HG02885 (cell line): ENCODE measurements around the gene ADGRB3.

Experiments
- ATAC-seq: cut with Tn5 transposase; IDR thresholded peaks from one replicate; pipeline ENCODE4 v1.9.1; 2021; ENCODE audit warnings: mild to moderate bottlenecking; ENCODE audit not compliant: unreplicated experiment, poor library complexity

The ADGRB3 gene

GRCh38 chr6:68695838-68696237 lies 60.8 kb downstream of the ADGRB3 start:
- ATAC-seq = no peak

- no peak for ATAC-seq
Measured at GRCh38 chr6:68697394-68697793, 62.3 kb downstream of the ADGRB3 start.

- ATAC-seq = no peak
Measured at GRCh38 chr6:68701159-68701558, 66.1 kb downstream of the ADGRB3 start.

GRCh38 chr6:68704485-68704884 lies 69.4 kb downstream of the ADGRB3 start:
- ATAC-seq = no peak

- no peak for ATAC-seq
Measured at GRCh38 chr6:68709091-68709490, 74.0 kb downstream of the ADGRB3 start.

GRCh38 chr6:68709882-68710281 lies 74.8 kb downstream of the ADGRB3 start:
- ATAC-seq = no peak

GRCh38 chr6:68710496-68710895 lies 75.4 kb downstream of the ADGRB3 start:
- no peak for ATAC-seq

- no peak for ATAC-seq
Measured at GRCh38 chr6:68710916-68711315, 75.8 kb downstream of the ADGRB3 start.

GRCh38 chr6:68711386-68712000 lies 76.4 kb downstream of the ADGRB3 start:
- no peak for ATAC-seq

GRCh38 chr6:68716620-68717019 lies 81.5 kb downstream of the ADGRB3 start:
- no peak for ATAC-seq

GRCh38 chr6:68718385-68719073 lies 83.4 kb downstream of the ADGRB3 start:
- ATAC-seq = no peak

- no peak for ATAC-seq
Measured at GRCh38 chr6:68719761-68720160, 84.7 kb downstream of the ADGRB3 start.

GRCh38 chr6:68722891-68723527 lies 87.9 kb downstream of the ADGRB3 start:
- no peak for ATAC-seq

GRCh38 chr6:68724060-68724459 lies 89.0 kb downstream of the ADGRB3 start:
- no peak for ATAC-seq

- no peak for ATAC-seq
Measured at GRCh38 chr6:68726337-68726736, 91.3 kb downstream of the ADGRB3 start.

GRCh38 chr6:68726992-68727391 lies 91.9 kb downstream of the ADGRB3 start:
- ATAC-seq = no peak

GRCh38 chr6:68727699-68728098 lies 92.6 kb downstream of the ADGRB3 start:
- ATAC-seq = no peak

GRCh38 chr6:68728159-68728979 lies 93.3 kb downstream of the ADGRB3 start:
- ATAC-seq = no peak

GRCh38 chr6:68729377-68729903 lies 94.4 kb downstream of the ADGRB3 start:
- ATAC-seq = no peak

- ATAC-seq = no peak
Measured at GRCh38 chr6:68730291-68731054, 95.4 kb downstream of the ADGRB3 start.
